ENCODE results near the gene IL19.

Gene IL19

DNA sequence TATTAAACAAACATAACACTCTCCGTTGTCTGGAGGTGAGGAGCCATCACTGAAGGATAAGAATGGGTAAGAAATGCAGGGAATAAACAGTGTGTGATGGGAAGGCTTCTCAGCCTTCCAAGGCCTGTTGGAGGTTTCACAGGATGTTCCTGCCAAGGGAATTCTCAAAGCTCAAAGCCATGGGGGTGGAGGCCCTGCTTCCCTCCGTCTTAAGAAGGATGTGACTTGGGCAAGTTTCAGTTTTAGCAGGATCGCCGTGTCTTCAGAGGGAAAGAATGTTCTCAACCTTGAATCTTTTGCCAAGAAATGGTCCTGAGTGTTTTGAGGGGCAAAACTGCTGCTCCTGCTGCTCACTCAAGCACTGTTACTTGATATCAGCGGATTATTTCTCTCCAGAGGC, 53.2 kb downstream of the IL19 start:
- H3K9ac ChIP-seq (ENCODE audit: low read length), result no peak overlapping the region
- TF ChIP-seq CTCF (IDR thresholded peaks at IDR 0.05; ENCODE audit: insufficient read depth, low read length, poor library complexity, severe bottlenecking) (no peak), EZH2phosphoT487 (conservative IDR thresholded peaks at IDR 0.05; ENCODE audit: low read length) (no peak)
- no peak overlapping the region for H3K4me2 ChIP-seq (ENCODE audit: low read depth, low read length, poor library complexity, severe bottlenecking)
- H3F3A ChIP-seq (ENCODE audit: insufficient read depth), result no peaks in the 10 kb centered on the region
- no peak overlapping the region for H3K4me3 ChIP-seq (ENCODE audit: insufficient read depth, low read length, poor library complexity, severe bottlenecking)
- H3K27ac ChIP-seq (ENCODE audit: low read depth, low read length), result no peak overlapping the region
- no peaks in the 10 kb centered on the region for H3K79me2 ChIP-seq (ENCODE audit: insufficient read depth, low read length)
- no peaks in the 10 kb centered on the region for H3K9me2 ChIP-seq (replicated peaks; ENCODE audit: insufficient read depth, low read length)
- H4K20me1 ChIP-seq (ENCODE audit: low read depth, low read length), result no peaks in the 10 kb centered on the region
- no peaks in the 10 kb centered on the region for H3K9me3 ChIP-seq (ENCODE audit: insufficient read depth, low read length)
- H3K27me3 ChIP-seq (ENCODE audit: low read length), result no peaks in the 10 kb centered on the region
- H3K36me3 ChIP-seq (ENCODE audit: low read length), result no peaks in the 10 kb centered on the region
- no peak overlapping the region for H2AFZ ChIP-seq (ENCODE audit: low read depth, low read length, severe bottlenecking)

DNA sequence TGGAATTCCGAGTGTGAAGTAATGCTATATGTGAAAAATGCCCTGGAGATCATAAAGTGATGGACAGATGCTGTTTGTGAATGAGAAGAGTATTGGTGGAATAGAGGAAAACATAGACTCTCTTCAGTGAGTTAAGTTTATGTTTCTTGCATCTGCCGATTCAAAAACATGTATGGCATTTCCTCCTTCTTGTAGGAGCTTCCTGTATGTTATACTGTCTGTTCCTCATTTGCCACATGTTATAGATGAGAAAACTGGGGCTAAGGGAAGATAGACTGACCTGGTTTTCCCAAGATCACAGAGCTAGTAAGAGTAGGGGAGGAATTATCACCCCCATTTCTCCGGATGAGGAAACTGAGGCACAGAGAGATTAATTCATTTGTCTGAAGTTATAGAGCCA, 53.8 kb downstream of the IL19 start:
- TF ChIP-seq EZH2phosphoT487 (conservative IDR thresholded peaks at IDR 0.05; ENCODE audit: low read length) (no peak), CTCF (IDR thresholded peaks at IDR 0.05; ENCODE audit: insufficient read depth, low read length, poor library complexity, severe bottlenecking) (no peak)
- no peak overlapping the region for H3K4me2 ChIP-seq (ENCODE audit: low read depth, low read length, poor library complexity, severe bottlenecking)
- H3K4me3 ChIP-seq (ENCODE audit: insufficient read depth, low read length, poor library complexity, severe bottlenecking), result no peak overlapping the region

GRCh38 chr1:206826394-206826793, 55.8 kb downstream of the IL19 start:
- Histone ChIP-seq H3K9me3 (ENCODE audit: insufficient read depth, low read length) (no peaks in the 10 kb centered on the region), H3K4me3 (ENCODE audit: insufficient read depth, low read length, poor library complexity, severe bottlenecking) (no peak overlapping the region), H3K27me3 (ENCODE audit: low read length) (no peaks in the 10 kb centered on the region), H3K9me2 (replicated peaks; ENCODE audit: insufficient read depth, low read length) (no peaks in the 10 kb centered on the region), H3K4me2 (ENCODE audit: low read depth, low read length, poor library complexity, severe bottlenecking) (no peak overlapping the region), H3F3A (ENCODE audit: insufficient read depth) (no peaks in the 10 kb centered on the region), H2AFZ (ENCODE audit: low read depth, low read length, severe bottlenecking) (no peak overlapping the region), H3K79me2 (ENCODE audit: insufficient read depth, low read length) (no peaks in the 10 kb centered on the region), H3K36me3 (ENCODE audit: low read length) (no peaks in the 10 kb centered on the region), H3K27ac (ENCODE audit: low read depth, low read length) (no peak overlapping the region), H4K20me1 (ENCODE audit: low read depth, low read length) (no peaks in the 10 kb centered on the region), H3K9ac (ENCODE audit: low read length) (no peak overlapping the region)
- TF ChIP-seq CTCF (IDR thresholded peaks at IDR 0.05; ENCODE audit: insufficient read depth, low read length, poor library complexity, severe bottlenecking) (no peak), EZH2phosphoT487 (conservative IDR thresholded peaks at IDR 0.05; ENCODE audit: low read length) (no peak)

More for the DNA sequence above, 53.8 kb downstream of the IL19 start:
- Histone ChIP-seq H3K27me3 (ENCODE audit: low read length) (no peaks in the 10 kb centered on the region), H2AFZ (ENCODE audit: low read depth, low read length, severe bottlenecking) (no peak overlapping the region), H3K27ac (ENCODE audit: low read depth, low read length) (no peak overlapping the region), H3K9me2 (replicated peaks; ENCODE audit: insufficient read depth, low read length) (no peaks in the 10 kb centered on the region), H3K79me2 (ENCODE audit: insufficient read depth, low read length) (no peaks in the 10 kb centered on the region), H3F3A (ENCODE audit: insufficient read depth) (no peaks in the 10 kb centered on the region), H3K9ac (ENCODE audit: low read length) (no peak overlapping the region), H3K9me3 (ENCODE audit: insufficient read depth, low read length) (no peaks in the 10 kb centered on the region), H4K20me1 (ENCODE audit: low read depth, low read length) (no peaks in the 10 kb centered on the region), H3K36me3 (ENCODE audit: low read length) (no peaks in the 10 kb centered on the region)
